Endothelial cell of umbilical vein (primary cell): ENCODE results near the gene CCDC38. TPM values are rescaled to one million over a fixed set of nuclear protein-coding genes. Genes with fewer than 3 reads are reported as not detected.

Experiments used
- BruUV-seq: library from RNA; stranded (reverse); fragments of 400-500 nt; replicated peaks from 2 replicates; lab custom pipeline; 2021; lab: Mats Ljungman, UMichigan
- CTCF ChIA-PET: fragments of 300-600, 350-600 bp; sonication (Branson Sonifier 250); formaldehyde crosslinking; loops from one replicate; lab custom pipeline; 2021; ENCODE audit warnings: antibody characterized with exemption, inconsistent platforms; lab: Charles Lee
- POLR2A ChIA-PET: fragments of 300-600, 350-600 bp; sonication (Branson Sonifier 250); formaldehyde crosslinking; loops from one replicate; lab custom pipeline; 2021; ENCODE audit warnings: antibody characterized with exemption, inconsistent platforms; lab: Charles Lee
- DNase-seq: peaks from one replicate; pipeline ENCODE4 v3.0.0-alpha.2; 2011; ENCODE audit warnings: low read depth, low spot score
- FAIRE-seq: peaks from 2 replicates; lab custom pipeline; 2011; peaks lifted over from hg19 to GRCh38; lab: Jason Lieb, UNC
- H2AFZ ChIP-seq: 2 replicates; pipeline ENCODE4 v1.6.0; 2012; ENCODE audit warnings: low read depth, low read length, control low read depth, inconsistent platforms
- H3K27ac ChIP-seq: 2 replicates; pipeline ENCODE4 v1.5.1; 2011; ENCODE audit warnings: low read depth, mild to moderate bottlenecking, control low read depth, low read length, moderate library complexity; ENCODE audit not compliant: insufficient read depth
- H3K27me3 ChIP-seq, 2 experiments: 2 replicates each; pipeline versions ENCODE4 v1.6.0 to v1.6.1; 2011; ENCODE audit warnings: low read length in 2 of 2, mixed read lengths in 1 of 2; ENCODE audit not compliant: control insufficient read depth in 2 of 2, insufficient read depth in 2 of 2
- H3K36me3 ChIP-seq, 2 experiments: 2 replicates in 1 of 2; 3 replicates in 1 of 2; pipeline ENCODE4 v1.5.1; 2011; ENCODE audit warnings: low read length in 2 of 2, mild to moderate bottlenecking in 1 of 2, moderate library complexity in 1 of 2; ENCODE audit not compliant: control insufficient read depth in 2 of 2, insufficient read depth in 2 of 2; ENCODE audit errors: extremely low read depth in 1 of 2
- H3K4me1 ChIP-seq: 3 replicates; pipeline ENCODE4 v1.5.1; 2011; ENCODE audit warnings: mild to moderate bottlenecking, low read length; ENCODE audit not compliant: control insufficient read depth, insufficient read depth; ENCODE audit errors: extremely low read depth
- H3K4me2 ChIP-seq: 2 replicates; pipeline ENCODE4 v1.6.1; 2011; ENCODE audit warnings: low read length, control low read depth, mixed read lengths; ENCODE audit not compliant: insufficient read depth
- H3K4me3 ChIP-seq, 3 experiments: fragments of 200-600 bp in 1 of 3; sonication (generic), shearing (Covaris generic) in 1 of 3; replicated peaks in 1 of 3; 2 replicates each; pipeline ENCODE4 v1.5.1; 2011 to 2016; ENCODE audit warnings: control low read depth in 3 of 3, low read length in 3 of 3, mild to moderate bottlenecking in 2 of 3, inconsistent platforms in 1 of 3, low read depth in 1 of 3, moderate library complexity in 1 of 3; ENCODE audit not compliant: insufficient read depth in 1 of 3
- H3K79me2 ChIP-seq: 2 replicates; pipeline ENCODE4 v1.6.0; 2012; ENCODE audit warnings: low read length, inconsistent platforms; ENCODE audit not compliant: control insufficient read depth, insufficient read depth
- H3K9ac ChIP-seq: replicated peaks from 2 replicates; pipeline ENCODE3; 2011; ENCODE audit warnings: low read length, control low read depth; ENCODE audit not compliant: insufficient read depth; ENCODE audit errors: extremely low read depth
- H3K9me1 ChIP-seq: replicated peaks from 3 replicates; pipeline ENCODE4 v1.6.0; 2011; ENCODE audit warnings: mild to moderate bottlenecking, low read length; ENCODE audit not compliant: control insufficient read depth, insufficient read depth; ENCODE audit errors: extremely low read depth
- H3K9me3 ChIP-seq: replicated peaks from 2 replicates; pipeline ENCODE4 v1.5.1; 2012; ENCODE audit warnings: low read length, inconsistent platforms; ENCODE audit not compliant: control insufficient read depth, insufficient read depth
- H4K20me1 ChIP-seq: replicated peaks from 2 replicates; pipeline ENCODE3; 2011; ENCODE audit warnings: mild to moderate bottlenecking, low read length; ENCODE audit not compliant: control insufficient read depth, insufficient read depth; ENCODE audit errors: extremely low read depth
- CTCF ChIP-seq, 2 donors: IDR thresholded peaks; 1 replicate in 1 of 2; 2 replicates in 1 of 2; pipeline ENCODE4 v1.5.1; 2011; ENCODE audit warnings: low read length in 2 of 2, mild to moderate bottlenecking in 2 of 2, moderate library complexity in 2 of 2, control low read depth in 1 of 2, inconsistent platforms in 1 of 2, low read depth in 1 of 2; ENCODE audit not compliant: insufficient read depth in 1 of 2; ENCODE audit errors: extremely low read depth in 1 of 2
- EZH2 ChIP-seq: IDR thresholded peaks from 2 replicates; pipeline ENCODE4 v1.6.1; 2012; ENCODE audit warnings: borderline replicate concordance, low read depth, mild to moderate bottlenecking, moderate library complexity, low read length, inconsistent platforms; ENCODE audit not compliant: severe bottlenecking
- FOS ChIP-seq: IDR thresholded peaks from 2 replicates; pipeline ENCODE4 v1.6.1; 2011; ENCODE audit warnings: mild to moderate bottlenecking, low read length, moderate library complexity, borderline replicate concordance; ENCODE audit not compliant: insufficient read depth
- GATA2 ChIP-seq: IDR thresholded peaks from 2 replicates; pipeline ENCODE4 v1.7.0; 2011; ENCODE audit warnings: low read depth, mild to moderate bottlenecking, moderate library complexity, mixed read lengths, low read length; ENCODE audit not compliant: insufficient read length, insufficient read depth
- JUN ChIP-seq: IDR thresholded peaks from 2 replicates; pipeline ENCODE4 v1.6.1; 2011; ENCODE audit warnings: borderline replicate concordance, low read depth; ENCODE audit not compliant: insufficient read length, insufficient read depth
- POLR2A ChIP-seq: IDR thresholded peaks from 2 replicates; pipeline ENCODE4 v1.6.1; 2012; ENCODE audit warnings: low read depth, mild to moderate bottlenecking, control low read depth, low read length
- POLR2AphosphoS5 ChIP-seq: IDR thresholded peaks from 2 replicates; pipeline ENCODE4 v1.6.1; 2012; ENCODE audit warnings: low read depth, mild to moderate bottlenecking, control low read depth, low read length, moderate library complexity; ENCODE audit not compliant: insufficient read depth
- dilution Hi-C: fragments of 300-500 bp; cut with MboI; formaldehyde crosslinking; loops from one replicate; pipeline ENCODE4 v1.15.0; 2019; ENCODE audit warnings: low sequenced_read_pairs; ENCODE audit not compliant: extremely low pct_ligation_motif_present
- intact Hi-C: fragments of 100-400 bp; cut with micrococcal nuclease; formaldehyde crosslinking; loops from one replicate; pipeline ENCODE4 v1.10.0; 2022
- polyA plus RNA-seq, 4 experiments: library from polyadenylated mRNA; depleted of rRNA in 3 of 4; stranded (reverse) in 3 of 4; unstranded in 1 of 4; fragments of >200 nt; gene quantifications; 2 replicates each; pipeline versions ENCODE4 v1.2.1 to v1.2.3, GENCODE V29; 2011 to 2012; ENCODE audit warnings: missing spikeins in 1 of 4
- total RNA-seq: library from RNA; stranded (reverse); gene quantifications from 2 replicates; pipeline ENCODE4 v1.2.3, GENCODE V29; 2021
- TF ChIP-seq, protein P1 (sequence below): IDR thresholded peaks from 2 replicates; pipeline ENCODE4 v1.6.1; 2011; ENCODE audit not compliant: insufficient read depth, insufficient read length

The CCDC38 gene
- total and polyA plus RNA-seq, 2 donors (not counting 3 experiments of a cell fraction or from before 2014, with no cell fraction given) = not detected

GRCh38 chr12:95978774-95979173, 36.4 kb upstream of the CCDC38 start:
- H3K4me1 ChIP-seq = no peaks in the 10 kb centered on the region
- no peak overlapping the region for H3K4me2 ChIP-seq
- no peaks in the 10 kb centered on the region for H3K9me1 ChIP-seq
- no peak overlapping the region for H2AFZ ChIP-seq
- ChIA-PET CTCF (interaction anchor here (1.7 kb wide), 1 partner anchor 20 kb away, joined by 6 read pairs; no protein-coding TSS in a partner anchor), POLR2A (no interaction called here)
- H3K79me2 ChIP-seq = no peaks in the 10 kb centered on the region
- no peak overlapping the region for H3K27ac ChIP-seq
- no peak overlapping the region for H3K9ac ChIP-seq
- no peaks in the 10 kb centered on the region for H3K9me3 ChIP-seq
- dilution Hi-C loops (no loop called here), intact Hi-C loops (no loop called here)
- H3K27me3 ChIP-seq = peaks cover 4 to 14% of the 10 kb centered on the region in 2 experiments
- no TSS peak for BruUV-seq
- no peaks in the 10 kb centered on the region for H4K20me1 ChIP-seq
- no peaks in the 10 kb centered on the region for H3K36me3 ChIP-seq
- FAIRE-seq (no peak), DNase-seq (no peak)
- H3K4me3 ChIP-seq = no peak overlapping the region
- TF ChIP-seq FOS = no peak
- no peak for TF ChIP-seq POLR2A
- TF ChIP-seq CTCF (IDR thresholded peaks at IDR 0.05; ENCODE audit: extremely low read depth in 1 of 2, insufficient read depth in 1 of 2, low read depth in 1 of 2, low read length in 2 of 2) = no peak
- TF ChIP-seq EZH2 = no peak
- TF ChIP-seq POLR2AphosphoS5 = no peak
- TF ChIP-seq, protein P1, sequence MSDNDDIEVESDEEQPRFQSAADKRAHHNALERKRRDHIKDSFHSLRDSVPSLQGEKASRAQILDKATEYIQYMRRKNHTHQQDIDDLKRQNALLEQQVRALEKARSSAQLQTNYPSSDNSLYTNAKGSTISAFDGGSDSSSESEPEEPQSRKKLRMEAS = no peak
- TF ChIP-seq GATA2 = no peak
- no peak for TF ChIP-seq JUN
